HG02610 (cell line): ENCODE results near the gene TAS2R60.
"Not testable (repeated sequence)": the region's sequence is repeated elsewhere in the genome, so short reads cannot be mapped to it uniquely, and the experiment has no call there.

Experiments
- ATAC-seq: cut with Tn5 transposase; IDR thresholded peaks from one replicate; pipeline ENCODE4 v1.9.1; 2021; ENCODE audit warnings: mild to moderate bottlenecking, moderate library complexity; ENCODE audit not compliant: unreplicated experiment

TAS2R60 gene

DNA sequence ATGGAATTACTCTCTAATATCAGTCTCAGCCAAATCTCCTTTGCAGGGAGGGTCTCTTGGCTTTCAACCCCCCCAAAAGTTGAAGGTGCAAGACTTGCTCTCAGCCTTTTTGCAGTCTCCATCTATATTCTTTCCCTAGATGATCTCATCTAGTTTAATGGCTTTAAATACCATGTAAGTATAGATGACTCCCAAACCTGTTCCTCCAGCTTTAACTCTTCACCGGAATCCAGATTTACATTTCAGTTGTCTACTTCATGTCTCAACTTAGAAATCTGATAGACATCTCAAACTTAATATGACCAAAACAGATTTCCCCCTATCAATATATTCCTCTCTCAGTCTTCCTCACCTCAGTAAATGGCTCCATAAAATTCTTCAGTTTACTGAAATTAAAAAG, 24.5 kb downstream of the TAS2R60 start:
- no peak for ATAC-seq

DNA sequence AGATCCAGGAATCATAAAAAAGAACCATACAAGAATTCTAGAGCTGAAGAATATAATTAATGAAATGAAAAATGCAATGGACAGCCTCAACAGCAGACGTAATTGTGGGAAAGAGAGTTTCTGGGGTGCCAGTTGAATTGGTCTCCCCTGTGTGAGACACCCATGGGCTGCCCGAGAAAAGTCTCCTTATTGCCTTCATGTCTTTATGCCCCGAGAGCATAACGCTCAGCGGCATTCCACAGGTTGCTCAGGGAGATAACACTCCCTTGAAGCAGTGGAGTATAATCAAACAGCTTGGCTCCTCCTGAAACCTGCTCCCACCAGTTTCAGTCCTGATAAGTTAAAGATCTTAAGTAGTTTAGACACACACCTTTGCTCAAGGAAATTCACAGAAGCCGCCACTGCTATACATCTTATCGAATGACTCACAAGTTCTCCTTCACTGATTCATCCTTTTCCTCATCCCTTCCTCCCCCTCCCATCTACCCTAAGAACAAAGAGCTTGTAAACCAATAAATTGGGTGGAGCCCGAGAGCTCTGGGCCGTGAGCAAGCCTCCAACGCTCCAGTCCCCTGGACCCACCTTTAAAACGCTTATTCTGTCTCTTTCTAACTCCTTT, 28.9 kb downstream of the TAS2R60 start:
- ATAC-seq, result not testable (repeated sequence)

DNA sequence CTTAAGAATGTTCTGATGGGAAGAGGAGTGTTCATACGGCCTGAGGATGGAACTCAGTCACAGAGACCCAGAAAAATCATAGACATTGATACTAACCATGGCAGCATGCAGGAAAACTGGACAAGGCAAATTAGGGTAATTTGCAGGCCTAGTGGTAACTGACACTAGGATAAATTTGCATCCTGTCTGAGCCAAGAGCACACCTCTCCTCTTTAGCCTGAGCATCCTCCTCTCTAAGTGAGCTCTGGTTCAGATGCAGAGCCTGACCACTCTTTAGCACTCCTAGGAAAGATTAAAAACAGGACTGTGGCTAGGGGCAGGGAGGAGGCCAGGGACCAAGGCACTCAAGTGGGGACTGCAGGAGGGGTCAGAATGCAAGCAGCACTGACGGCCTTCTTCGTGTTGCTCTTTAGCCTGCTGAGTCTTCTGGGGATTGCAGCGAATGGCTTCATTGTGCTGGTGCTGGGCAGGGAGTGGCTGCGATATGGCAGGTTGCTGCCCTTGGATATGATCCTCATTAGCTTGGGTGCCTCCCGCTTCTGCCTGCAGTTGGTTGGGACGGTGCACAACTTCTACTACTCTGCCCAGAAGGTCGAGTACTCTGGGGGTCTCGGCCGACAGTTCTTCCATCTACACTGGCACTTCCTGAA, 34.4 kb downstream of the TAS2R60 start, which contains the start of gene TAS2R41:
TAS2R41 (plus strand) TSS at position 373 of the 650 bp plus-strand sequence; CDS start at position 373, 0 bp downstream.
- no peak for ATAC-seq

DNA sequence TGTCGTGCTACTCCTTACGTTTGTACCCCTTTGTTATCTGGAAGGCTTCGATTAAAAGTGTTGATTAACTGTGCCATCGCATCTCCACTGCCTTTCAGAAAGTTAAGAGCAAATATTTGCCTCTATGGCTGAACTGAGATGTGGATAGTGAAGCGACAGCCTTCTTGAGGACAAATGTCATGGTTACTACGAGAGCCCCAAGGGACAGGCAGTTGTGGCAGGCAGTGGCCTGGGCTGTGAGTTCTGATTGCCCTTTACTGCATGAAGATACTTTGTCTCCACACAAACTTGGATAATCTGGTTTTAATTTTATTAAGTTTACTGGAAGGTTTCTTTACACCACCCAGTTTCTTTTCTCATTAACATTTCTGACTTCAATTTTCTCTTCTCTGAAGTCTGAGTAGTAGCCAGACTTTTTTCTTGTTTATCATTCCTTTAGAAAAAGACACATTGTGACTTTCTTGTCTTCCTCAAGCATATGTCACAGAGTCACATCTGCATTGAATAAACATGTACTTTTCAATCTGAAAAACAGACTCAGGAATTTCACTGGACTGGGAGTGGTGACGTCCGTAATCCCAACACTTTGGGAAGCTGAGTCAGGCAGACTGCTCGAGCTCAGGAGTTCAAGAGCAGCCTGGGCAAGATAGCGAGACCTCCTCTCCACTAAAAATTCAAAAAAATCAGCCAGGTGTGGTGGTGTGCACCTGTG, 36.0 kb downstream of the TAS2R60 start:
- ATAC-seq, result no peak

DNA sequence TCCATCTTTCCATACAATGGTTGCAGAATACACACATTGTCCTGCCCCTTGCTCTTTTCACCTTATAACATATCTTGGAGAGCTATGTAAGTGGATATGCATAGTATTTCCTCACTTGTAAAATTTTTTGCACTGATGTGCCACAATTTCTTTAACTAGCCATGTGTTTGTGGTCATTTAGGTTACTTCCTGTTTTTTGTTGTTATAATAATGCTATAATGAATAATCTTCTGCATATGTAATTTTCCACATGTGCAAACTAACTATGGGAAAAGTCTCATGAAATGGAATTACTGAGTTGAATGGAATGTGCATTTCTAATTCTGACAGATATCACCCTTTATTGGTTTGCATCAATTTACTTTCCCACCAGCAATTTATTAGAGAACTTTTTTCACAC, 37.2 kb downstream of the TAS2R60 start:
- ATAC-seq, result no peak

DNA sequence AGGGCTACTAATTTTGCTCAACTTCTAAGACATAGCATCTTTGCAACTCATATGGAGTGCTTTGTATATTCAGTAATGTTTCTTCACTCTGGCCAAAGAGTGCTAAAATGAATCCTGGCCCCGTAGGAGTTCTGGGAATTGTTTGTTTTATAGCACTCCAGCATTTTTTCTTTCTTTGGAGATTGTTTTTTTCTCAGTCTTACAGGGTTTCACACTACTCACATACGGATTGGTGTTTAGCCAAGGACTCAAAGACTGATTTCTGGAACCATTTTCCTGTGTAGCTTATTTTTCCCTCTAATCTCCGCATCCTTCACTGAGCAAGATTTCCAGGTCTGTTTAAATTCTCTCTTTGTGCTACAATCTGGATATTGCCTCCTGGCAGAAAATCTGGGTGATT, 40.9 kb downstream of the TAS2R60 start:
- ATAC-seq, result no peak

DNA sequence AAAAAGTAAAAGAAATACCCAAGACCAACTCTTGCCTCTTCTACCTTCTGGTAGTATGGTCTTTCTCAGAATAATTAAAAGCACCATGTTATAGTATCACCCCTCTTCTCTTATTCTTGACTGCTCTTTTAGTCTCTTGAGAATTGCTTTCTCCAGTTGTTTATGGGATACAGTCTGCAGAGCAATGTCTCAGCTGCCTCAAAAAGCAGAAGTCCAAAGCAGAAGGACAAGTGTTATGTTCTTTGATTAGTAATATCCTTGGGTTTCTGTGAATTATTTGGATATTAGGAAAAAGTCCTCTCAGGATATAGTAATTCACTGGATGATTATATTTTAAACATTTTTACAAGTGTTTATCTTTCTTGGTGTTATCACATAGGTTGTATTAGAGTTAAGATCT, 41.8 kb downstream of the TAS2R60 start:
- no peak for ATAC-seq

DNA sequence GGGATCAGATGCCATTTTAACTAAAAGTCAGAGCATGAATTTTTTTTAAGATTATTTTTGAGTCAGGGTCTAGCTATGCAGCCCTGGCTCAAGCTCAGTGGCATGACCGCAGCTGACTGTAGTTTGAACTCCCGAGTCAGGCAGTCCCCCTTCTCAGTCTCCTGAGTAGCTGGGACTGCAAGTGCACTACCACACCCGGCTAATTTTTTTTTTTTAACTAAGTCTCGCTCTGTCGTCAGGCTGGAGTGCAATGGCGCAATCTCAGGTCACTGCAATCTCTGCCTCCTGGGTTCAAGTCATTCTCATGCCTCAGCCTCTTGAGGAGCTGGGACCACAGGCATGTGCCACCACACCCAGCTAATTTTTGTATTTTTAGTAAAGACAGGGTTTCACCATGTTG, 42.2 kb downstream of the TAS2R60 start:
- ATAC-seq, result no peak

DNA sequence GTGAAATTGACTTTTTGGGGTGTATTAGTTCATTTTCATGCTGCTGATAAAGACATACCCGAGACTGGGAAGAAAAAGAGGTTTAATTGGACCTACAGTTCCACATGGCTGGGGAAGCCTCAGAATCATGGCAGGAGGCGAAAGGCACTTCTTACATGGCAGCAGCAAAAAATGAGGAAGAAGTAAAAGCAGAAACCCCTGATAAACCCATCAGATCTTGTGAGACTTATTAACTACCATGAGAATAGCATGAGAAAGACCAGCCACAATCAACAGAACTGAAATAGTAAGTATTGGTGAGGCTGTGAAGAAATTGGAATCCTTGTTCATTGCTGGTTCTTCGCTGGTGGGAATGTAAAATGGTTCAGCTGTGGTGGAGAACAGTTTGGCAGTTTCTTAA, 43.0 kb downstream of the TAS2R60 start:
- ATAC-seq, result not testable (repeated sequence)

DNA sequence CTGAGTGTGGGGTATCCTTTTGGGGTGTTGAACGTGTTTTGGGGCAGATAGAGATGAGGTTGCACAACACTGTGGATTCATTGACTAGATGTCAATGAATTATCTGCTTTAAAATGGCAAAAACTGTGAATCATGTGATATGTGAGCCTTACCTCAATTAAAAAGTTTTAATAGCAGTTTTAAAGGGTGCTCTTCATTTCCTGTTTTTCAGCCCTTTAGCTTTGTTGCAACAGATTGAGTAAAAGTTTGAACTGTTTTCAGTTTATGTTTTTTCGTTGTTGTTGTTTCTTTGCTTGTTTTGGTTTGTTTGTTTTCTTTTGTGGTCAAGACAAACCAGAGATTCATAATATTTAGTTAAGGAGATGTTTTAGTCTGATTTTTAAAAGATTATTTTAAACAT, 43.8 kb downstream of the TAS2R60 start:
- ATAC-seq, result no peak

DNA sequence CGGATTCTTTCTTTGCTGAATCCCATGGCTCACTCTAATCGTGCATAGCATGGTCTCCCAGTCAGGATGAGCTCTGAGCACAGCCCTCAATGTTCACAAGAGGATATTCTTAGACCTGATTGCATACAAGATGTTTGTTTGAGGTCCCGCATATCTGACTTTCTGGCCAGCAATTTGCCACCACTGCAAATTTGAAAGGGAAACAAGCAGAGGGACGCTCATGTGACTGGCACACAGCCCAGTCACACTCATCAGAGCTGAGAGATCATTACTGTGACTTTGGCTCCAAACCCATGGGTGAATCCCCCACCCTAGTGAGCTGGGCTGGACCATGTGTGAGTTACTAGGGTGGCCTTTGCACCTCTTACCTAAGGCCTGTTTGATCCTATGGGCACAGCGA, 44.3 kb downstream of the TAS2R60 start:
- no peak for ATAC-seq

DNA sequence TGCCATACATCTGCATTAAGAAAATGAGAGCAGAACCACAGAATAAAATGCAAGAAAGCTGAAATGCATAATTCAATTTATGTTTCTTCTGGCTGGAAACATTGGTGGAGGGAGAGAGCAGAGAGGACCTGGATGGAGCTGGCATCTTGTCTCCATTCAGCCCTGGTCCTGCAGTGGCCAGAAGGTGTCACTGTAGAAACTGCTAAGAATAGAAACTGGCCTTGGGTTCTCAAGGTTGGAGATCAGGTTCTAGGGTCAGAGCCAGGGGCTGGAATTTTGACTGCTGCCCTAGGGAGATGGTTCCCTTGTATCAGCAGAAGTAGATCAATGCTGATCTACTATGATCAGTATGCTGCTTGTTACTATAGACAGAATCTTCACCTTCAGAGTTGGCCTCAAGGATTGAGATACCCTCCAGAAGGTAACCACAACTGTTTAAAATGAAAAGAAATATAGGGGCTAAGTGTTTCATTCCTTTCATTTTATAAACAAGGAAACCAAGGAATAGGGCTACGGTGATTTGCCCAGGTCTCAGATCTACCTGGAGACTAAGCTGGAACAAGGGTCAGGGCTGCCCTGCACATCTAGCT, 47.6 kb downstream of the TAS2R60 start:
- no peak for ATAC-seq

DNA sequence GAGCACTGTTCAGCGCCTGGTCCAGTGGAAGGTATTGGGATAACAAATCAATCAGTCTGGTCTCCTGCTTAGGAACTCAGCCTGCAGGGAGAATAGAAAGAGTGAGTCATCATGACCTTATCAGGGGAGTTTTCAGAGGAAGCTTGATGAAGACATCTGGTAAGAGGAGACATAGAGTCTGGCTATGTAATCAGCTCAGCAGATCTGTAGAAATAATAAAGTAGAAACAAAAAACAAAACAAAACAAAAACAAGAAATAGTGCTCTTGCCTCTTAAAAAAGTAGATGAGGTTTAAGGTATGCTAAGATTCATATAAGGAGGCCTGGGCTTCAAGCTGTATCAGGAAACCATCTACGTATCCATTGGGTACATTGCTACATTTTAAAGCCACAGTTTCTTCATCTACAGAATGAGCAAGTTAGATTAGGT, 48.8 kb downstream of the TAS2R60 start:
- ATAC-seq, result no peak

DNA sequence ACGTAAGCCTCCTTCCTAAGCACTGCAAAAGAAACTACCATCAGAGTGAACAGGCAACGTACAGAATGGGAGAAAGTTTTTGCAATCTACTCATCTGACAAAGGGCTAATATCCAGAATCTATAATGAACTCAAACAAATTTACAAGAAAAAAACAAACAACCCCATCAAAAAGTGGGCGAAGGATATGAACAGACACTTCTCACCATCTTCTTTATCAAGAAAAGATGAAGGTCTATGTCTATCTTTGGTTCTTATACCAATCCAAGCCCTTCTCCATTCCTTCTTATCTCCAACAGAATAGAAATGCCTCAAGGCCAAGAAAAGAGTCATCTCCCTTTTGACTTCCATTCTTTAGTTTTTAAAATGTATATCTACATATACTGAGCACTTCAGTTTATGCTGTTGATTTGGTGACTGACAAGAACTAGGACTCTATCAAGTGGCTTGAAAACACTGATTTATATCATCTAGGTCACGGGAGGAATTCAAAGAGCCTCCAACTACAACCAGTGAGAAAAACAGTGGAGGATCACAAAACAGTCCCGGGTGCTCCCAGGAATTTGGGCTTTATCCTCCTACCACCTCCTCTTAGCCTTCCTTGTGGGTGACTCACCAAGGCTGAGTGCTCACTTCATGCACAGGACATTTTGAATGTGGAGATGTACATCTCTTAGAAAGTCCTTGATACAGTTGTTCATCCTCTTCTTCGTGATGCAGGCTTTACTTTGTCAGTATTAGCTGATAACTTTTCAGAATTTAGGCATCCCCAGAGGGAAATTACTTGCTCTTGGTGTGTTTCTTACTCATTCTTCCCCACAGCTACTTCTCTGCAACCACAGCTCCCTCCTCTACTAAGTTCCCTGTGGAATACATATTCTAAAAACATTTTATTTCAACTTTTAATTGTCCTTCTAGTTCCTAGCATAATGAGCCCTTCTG, 49.8 kb downstream of the TAS2R60 start:
- no peak for ATAC-seq

DNA sequence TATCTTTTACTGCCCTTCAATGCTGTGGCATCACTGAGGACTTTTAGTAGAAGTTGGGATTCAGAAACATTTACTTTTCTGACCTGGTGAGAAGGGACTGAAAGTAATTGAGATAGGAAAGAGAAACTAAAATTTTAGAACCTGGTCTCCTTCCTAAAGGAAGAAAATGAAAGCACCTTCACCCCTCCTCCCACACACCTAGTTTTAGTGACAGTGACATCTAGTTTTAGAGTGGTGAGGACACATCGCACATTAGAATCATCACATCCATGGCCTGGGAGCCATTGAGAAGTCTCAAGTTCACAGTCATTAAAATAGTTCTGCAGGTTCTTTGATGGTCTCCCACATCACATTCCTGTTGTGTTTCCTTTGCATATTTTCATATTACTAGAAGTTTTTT, 50.5 kb downstream of the TAS2R60 start:
- ATAC-seq, result no peak
